HG03039 (cell line): ENCODE measurements around the gene ZNF493.

Source experiments
- ATAC-seq: cut with Tn5 transposase; IDR thresholded peaks from one replicate; pipeline ENCODE4 v1.9.1; 2021; ENCODE audit warnings: mild to moderate bottlenecking, moderate library complexity; ENCODE audit not compliant: unreplicated experiment

The ZNF493 gene

GRCh38 chr19:21396893-21397572 is at the start of gene ZNF493:
Gene ZNF493, plus strand, starts transcription at chr19:21397133. Its CDS starts 105 bp downstream, at chr19:21397238.
- peak; percentile 100 for ATAC-seq

DNA sequence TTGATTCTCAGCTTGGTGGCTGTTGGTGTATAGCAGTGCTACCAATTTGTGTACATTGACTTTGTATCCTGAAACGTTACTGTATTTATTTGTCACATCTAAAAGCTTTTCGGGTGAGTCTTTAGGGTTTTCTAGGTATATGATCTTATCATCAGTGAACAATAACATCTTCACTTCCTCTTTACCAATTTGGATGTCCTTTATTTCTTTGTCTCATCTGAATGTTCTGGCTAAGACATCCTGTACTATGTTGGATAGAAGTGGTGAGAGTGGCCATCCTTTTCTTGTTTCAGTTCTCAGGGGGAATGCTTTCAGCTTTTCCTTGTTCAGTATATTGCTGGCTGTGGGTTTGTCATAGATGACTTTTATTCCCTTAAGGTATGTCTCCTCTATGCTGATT is 44.1 kb upstream of the ZNF493 start:
- no peak for ATAC-seq

GRCh38 chr19:21358768-21359451 is 38.0 kb upstream of the ZNF493 start, which contains the start of gene ZNF738:
Gene ZNF738, plus strand, starts transcription at chr19:21359000. Its CDS starts 141 bp downstream, at chr19:21359141.
- ATAC-seq: peak; percentile 94

DNA sequence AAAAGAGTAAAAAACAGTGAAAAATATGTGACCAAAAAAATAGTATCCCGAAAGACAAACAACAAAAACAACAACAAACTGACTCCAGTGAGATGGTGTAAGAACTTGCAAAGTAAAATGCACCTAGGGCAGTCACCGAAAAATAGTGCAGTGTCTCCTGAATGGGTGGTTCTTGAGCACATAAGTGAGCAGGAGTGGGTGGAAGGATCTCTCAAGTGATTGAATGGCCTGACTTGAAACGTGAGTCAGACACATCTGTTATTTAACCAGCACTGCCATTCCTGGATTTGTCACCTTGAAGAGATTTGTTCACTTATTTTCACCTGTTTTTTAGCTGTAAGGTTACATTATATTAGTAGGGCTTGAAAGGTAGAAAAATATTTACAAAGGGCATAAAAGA is 34.6 kb upstream of the ZNF493 start:
- no peak for ATAC-seq

DNA sequence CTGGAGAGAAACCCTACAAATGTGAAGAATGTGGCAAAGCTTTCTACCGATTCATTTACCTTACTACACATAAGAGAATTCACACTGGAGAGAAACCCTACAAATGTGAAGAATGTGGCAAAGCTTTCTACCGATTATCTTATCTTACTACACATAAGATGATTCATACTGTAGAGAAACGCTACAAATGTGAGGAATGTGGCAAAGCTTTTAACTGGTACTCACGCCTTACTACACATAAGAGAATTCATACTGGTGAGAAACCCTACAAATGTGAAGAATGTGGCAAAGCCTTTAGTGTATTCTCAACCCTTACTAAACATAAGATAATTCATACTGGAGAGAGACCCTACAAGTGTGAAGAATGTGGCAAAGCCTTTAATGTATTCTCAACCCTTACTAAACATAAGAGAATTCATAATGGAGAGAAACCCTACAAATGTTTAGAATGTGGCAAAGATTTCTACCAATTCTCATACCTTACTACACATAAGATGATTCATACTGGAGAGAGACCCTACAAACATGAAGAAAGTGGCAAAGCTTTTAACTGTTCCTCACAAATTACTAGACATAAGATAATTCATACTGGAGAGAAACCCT is 12.9 kb upstream of the ZNF493 start:
- ATAC-seq: no peak

GRCh38 chr19:21396121-21396520 is 812 bp upstream of the ZNF493 start:
- no peak for ATAC-seq

GRCh38 chr19:21398851-21399250 is 1.9 kb downstream of the ZNF493 start:
- ATAC-seq: no peak

DNA sequence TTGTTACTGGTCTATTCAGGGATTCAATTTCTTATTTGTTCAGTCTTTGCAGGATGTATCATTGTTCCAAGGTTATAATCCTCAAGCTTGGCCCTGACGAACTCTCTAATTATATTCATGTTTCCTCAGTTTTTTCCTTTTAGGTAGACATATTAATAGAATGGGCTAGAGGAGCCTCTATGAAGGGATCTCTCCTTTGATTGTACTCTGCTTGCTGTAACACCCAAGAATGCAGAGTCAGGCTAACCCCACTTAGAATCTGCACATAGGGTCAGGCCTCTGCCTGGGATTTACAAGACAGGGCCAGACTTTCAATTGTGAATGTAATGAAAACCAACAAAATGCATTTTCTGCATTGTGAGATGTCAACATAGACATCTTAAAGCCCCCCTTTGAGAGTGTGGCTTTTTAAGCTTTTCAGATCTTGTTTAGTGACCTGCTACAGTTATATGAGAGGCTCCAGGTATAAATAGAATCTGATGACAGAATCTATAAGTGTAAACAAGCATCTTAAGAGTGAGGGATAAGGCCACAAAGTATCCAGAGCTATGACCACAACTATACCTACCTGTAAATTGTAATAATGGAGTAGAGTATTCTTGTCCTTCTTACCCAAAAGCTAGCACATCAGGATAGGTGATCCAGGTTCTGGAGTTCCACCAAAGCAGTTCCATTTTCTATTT is 5.5 kb downstream of the ZNF493 start:
- ATAC-seq: no peak

DNA sequence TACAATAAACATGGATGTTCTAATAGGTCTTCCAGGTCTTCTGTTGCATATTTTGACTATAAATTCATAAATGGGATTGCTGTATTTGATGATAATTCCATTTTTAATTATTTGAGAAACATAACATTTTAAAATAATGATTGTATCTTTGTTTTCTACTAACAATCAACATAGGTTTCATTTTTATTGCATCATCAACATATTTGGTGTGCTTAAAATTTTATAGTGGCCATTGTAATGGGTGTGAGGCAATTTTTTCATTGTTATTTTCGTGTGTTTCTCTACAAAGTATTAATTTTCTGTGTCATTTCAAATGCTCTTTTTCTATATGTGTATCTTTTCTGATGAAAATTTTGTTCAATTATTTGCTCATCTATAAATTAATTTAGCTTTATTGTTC is 13.2 kb downstream of the ZNF493 start:
- no peak for ATAC-seq

GRCh38 chr19:21422244-21422643 is 25.3 kb downstream of the ZNF493 start:
- no peak for ATAC-seq

DNA sequence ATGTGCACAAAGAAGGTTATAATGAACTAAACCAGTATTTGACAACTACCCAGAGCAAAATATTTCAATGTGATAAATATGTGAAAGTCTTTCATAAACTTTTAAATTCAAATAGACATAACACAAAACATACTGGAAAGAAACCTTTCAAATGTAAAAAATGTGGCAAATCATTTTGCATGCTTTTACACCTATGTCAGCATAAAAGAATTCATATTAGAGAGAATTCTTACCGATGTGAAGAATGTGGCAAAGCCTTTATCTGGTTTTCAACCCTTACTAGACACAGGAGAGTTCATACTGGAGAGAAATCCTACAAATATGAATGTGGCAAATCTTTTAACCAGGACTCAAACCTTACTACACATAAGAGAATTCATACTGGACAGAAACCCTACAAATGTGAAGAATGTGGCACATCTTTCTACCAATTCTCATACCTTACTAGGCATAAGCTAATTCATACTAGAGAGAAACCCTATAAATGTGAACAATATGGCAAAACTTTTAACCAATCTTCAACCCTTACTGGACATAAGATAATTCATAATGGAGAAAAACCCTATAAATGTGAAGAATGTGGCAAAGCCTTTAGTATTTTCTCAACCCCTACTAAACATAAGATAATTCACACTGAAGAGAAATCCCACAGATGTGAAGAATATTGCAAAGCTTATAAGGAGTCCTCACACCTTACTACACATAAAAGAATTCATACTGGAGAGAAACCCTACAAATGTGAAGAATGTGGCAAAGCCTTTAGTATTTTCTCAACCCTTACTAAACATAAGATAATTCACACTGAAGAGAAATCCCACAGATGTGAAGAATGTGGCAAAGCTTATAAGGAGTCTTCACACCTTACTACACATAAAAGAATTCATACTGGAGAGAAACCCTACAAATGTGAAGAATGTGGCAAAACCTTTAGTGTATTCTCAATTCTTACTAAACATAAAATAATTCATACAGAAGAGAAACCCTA is 26.4 kb downstream of the ZNF493 start:
- no peak for ATAC-seq

DNA sequence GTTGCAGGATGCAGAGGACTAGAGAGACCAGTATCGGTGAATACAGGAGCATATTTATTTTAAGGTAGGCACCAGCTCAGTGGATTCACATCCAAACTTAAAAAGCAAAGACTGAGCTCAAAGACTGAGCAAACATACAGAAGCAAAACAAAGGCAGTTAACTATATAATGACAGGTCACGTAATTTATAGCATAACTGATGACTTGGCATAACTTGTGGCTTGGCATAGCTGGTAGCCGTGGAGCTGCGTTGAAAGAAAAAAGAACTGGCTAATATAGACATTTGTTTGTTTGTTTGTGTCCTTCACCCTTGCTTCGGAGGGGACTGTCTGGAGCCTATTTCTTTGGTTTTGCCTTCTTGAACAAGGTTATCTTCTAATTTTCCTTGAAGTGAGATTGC is 33.7 kb downstream of the ZNF493 start:
- ATAC-seq: no peak

- no peak for ATAC-seq
Observed at GRCh38 chr19:21432590-21432989, 35.7 kb downstream of the ZNF493 start.

DNA sequence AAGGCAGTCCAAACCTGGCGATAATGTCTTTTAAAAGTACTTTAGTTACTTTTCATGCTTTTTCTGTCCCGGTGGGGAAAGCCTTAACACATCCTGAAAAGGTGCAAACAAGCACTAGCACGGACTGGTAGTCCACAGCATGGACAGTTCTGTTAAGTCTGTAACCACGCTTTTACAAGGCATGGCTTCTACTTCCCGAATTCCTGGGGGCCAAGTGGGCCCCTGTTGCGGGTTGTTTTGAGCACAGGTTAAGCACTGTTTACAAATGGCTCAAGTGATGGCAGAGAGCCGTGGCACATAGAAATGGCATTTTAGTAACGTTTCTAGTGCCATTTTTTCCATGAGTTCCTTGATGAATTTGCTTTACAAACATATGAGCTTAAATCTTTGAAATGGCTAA is 37.6 kb downstream of the ZNF493 start:
- no peak for ATAC-seq

DNA sequence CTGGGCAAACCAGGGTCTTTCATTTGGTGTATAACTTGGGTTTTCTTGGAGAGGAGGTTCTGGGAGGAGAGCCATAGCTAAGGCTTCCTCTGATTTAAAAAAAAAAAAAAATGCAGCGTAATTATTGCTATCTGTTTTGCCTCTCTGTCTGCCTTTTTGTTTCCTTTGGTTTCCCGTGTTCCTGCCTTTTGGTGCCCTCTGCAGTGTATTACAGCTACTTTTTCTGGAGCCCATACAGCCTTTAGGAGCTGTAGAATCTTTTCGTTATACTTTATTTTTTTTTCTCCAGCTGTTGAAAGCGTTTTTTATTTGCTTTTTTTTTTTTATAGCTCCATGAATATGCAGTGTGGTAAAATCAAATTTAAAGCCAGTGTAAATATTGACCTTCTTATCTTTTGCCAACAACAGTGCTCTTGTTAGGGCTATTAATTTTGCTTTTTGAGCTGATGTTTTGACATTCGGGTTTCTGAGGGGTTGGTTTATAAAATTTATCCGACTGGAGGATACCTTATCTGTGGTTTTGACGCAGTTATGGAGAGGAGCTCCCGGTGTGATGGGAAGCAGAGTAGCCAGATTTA is 38.1 kb downstream of the ZNF493 start:
- no peak for ATAC-seq

GRCh38 chr19:21439201-21439751 is 42.3 kb downstream of the ZNF493 start:
- ATAC-seq: no peak

DNA sequence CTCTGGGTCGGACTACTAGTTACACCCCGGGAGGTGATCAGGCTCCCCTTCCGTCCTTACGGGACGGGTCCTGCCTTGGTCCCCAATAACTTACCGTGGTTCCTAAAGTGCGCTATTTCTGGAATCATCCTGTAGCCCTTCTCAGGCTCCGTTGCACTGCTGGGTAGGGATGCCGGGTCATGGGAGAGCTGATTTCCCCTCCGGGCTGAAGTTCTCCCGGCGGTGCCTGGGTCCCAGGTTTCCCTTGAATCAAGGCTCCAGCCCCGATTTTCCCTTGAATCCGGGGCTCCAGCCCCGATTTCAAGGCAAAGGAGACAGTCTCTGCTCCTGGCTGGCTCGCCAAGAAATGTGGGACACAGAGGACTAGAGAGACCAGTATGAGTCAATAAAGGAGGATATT is 43.4 kb downstream of the ZNF493 start:
- no peak for ATAC-seq

DNA sequence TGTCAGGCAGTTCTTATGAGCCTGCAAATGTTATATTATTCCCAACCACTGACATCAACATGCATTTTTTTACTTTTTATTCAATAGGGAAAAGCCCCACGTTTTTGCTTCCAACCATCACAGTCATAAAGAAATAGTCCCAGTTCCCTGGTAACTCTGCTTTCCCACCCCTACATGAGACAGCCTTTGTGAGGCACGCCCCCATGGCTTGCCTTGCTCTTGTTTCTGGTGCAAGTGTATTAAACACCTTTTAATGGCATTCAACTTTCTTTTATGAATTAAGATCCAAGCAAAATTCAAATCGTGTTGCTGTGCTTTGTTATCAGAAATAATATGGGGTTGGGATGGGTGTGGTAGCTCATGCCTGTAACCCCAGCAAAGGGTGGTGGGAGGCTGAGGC is 54.3 kb downstream of the ZNF493 start:
- ATAC-seq: no peak

GRCh38 chr19:21454901-21455300 is 58.0 kb downstream of the ZNF493 start:
- ATAC-seq: no peak

GRCh38 chr19:21460686-21461085 is 63.8 kb downstream of the ZNF493 start:
- ATAC-seq: no peak
